HCT116 (cell line): ENCODE data around the gene PSMC3. TPM values are rescaled to one million over a fixed set of nuclear protein-coding genes. Genes with fewer than 3 reads are reported as not detected.

ENCODE experiments used
- ATAC-seq: fragments of 200-7000 bp; cut with Tn5 transposase; 2 replicates; pipeline ENCODE4 v1.9.1; 2020; ENCODE audit warnings: mild to moderate bottlenecking, moderate library complexity
- BruUV-seq: library from RNA; stranded (reverse); fragments of 400-500 nt; replicated peaks from 2 replicates; lab custom pipeline; 2021; lab: Mats Ljungman, UMichigan
- CTCF ChIA-PET: fragments of 300-600 bp; sonication (Branson Sonifier 250); formaldehyde crosslinking; loops from one replicate; lab custom pipeline; 2021; ENCODE audit warnings: antibody characterized with exemption; lab: Charles Lee
- POLR2A ChIA-PET: fragments of 300-600, 350-600 bp; sonication (Branson Sonifier 250); formaldehyde crosslinking; loops from one replicate; lab custom pipeline; 2021; ENCODE audit warnings: antibody characterized with exemption; lab: Charles Lee
- RAD21 ChIA-PET, 2 experiments: fragments of 300-600 bp; sonication (Branson Sonifier 250); formaldehyde crosslinking; loops; one replicate each; lab custom pipeline; 2023; ENCODE audit warnings: low total read pairs in 2 of 2; ENCODE audit not compliant: uncharacterized antibody in 2 of 2, unreplicated experiment in 2 of 2, low non-redundant PET in 1 of 2; lab: Charles Lee
- DNase-seq: peaks from one replicate; pipeline ENCODE4 v3.0.0-alpha.2; 2010; ENCODE audit warnings: low read depth, low spot score
- H2AFZ ChIP-seq: fragments of 200-600 bp; shearing (Covaris generic), sonication (generic); 2 replicates; pipeline ENCODE4 v1.6.1; 2017; ENCODE audit warnings: low read depth, mixed run types, mixed read lengths, antibody characterized with exemption, low read length; ENCODE audit not compliant: poor library complexity, severe bottlenecking
- H3K27ac ChIP-seq: 2 replicates; pipeline ENCODE4 v1.5.1; 2012; ENCODE audit warnings: low read depth, low read length
- H3K27me3 ChIP-seq: fragments of 200-600 bp; sonication (generic); 2 replicates; pipeline ENCODE4 v1.6.1; 2016; ENCODE audit warnings: mixed run types, low read length, mixed read lengths; ENCODE audit not compliant: insufficient read depth
- H3K36me3 ChIP-seq, 2 experiments: fragments of 200-500 bp in 1 of 2; fragments of 200-600 bp in 1 of 2; sonication (Bioruptor generic) in 1 of 2; sonication (generic) in 1 of 2; 2 replicates each; pipeline versions ENCODE4 v1.5.1 to v1.6.1; 2014 to 2016; ENCODE audit warnings: low read length in 2 of 2, inconsistent platforms in 1 of 2, mixed read lengths in 1 of 2, mixed run types in 1 of 2; ENCODE audit not compliant: insufficient read depth in 2 of 2, control insufficient read depth in 1 of 2
- H3K4me1 ChIP-seq, 2 experiments: fragments of 200-600 bp in 1 of 2; sonication (generic) in 1 of 2; 2 replicates each; pipeline versions ENCODE4 v1.5.1 to v1.6.1; 2012 to 2017; ENCODE audit warnings: low read length in 2 of 2, inconsistent platforms in 1 of 2, mild to moderate bottlenecking in 1 of 2, mixed read lengths in 1 of 2, mixed run types in 1 of 2, moderate library complexity in 1 of 2; ENCODE audit not compliant: insufficient read depth in 2 of 2, control insufficient read depth in 1 of 2
- H3K4me2 ChIP-seq: fragments of 200-600 bp; sonication (generic); 2 replicates; pipeline ENCODE4 v1.6.1; 2017; ENCODE audit warnings: mixed run types, low read length, mixed read lengths
- H3K4me3 ChIP-seq, 2 experiments: fragments of 200-600 bp in 1 of 2; sonication (generic) in 1 of 2; replicated peaks in 1 of 2; 2 replicates each; pipeline ENCODE4 v1.5.1; 2011 to 2016; ENCODE audit warnings: low read length in 2 of 2, control low read depth in 1 of 2, low read depth in 1 of 2, mild to moderate bottlenecking in 1 of 2, mixed read lengths in 1 of 2, mixed run types in 1 of 2
- H3K79me2 ChIP-seq: fragments of 200-600 bp; sonication (generic); 2 replicates; pipeline ENCODE4 v1.6.1; 2017; ENCODE audit warnings: mild to moderate bottlenecking, mixed run types, low read length, moderate library complexity, mixed read lengths; ENCODE audit not compliant: insufficient read depth
- H3K9ac ChIP-seq: fragments of 200-600 bp; sonication (generic); 2 replicates; pipeline ENCODE4 v1.6.1; 2016; ENCODE audit warnings: low read length, mixed read lengths
- H3K9me2 ChIP-seq: fragments of 200-600 bp; sonication (generic), shearing (Covaris generic); 2 replicates; pipeline ENCODE4 v1.6.1; 2017; ENCODE audit warnings: mixed run types, mild to moderate bottlenecking, moderate library complexity; ENCODE audit not compliant: insufficient read depth
- H3K9me3 ChIP-seq, 2 experiments: fragments of 200-500 bp in 1 of 2; fragments of 200-600 bp in 1 of 2; sonication (Bioruptor generic) in 1 of 2; sonication (generic) in 1 of 2; 2 replicates each; pipeline ENCODE4 v1.6.1; 2014 to 2017; ENCODE audit warnings: low read length in 2 of 2, mixed read lengths in 2 of 2, inconsistent platforms in 1 of 2, low read depth in 1 of 2, mild to moderate bottlenecking in 1 of 2, mixed run types in 1 of 2, moderate library complexity in 1 of 2; ENCODE audit not compliant: control insufficient read depth in 1 of 2, insufficient read depth in 1 of 2
- H4K20me1 ChIP-seq: fragments of 200-600 bp; sonication (generic), shearing (Covaris generic); 2 replicates; pipeline ENCODE4 v1.6.1; 2017; ENCODE audit warnings: mixed run types, mild to moderate bottlenecking, moderate library complexity; ENCODE audit not compliant: insufficient read depth
- CBX3 ChIP-seq: IDR thresholded peaks from 2 replicates; pipeline ENCODE4 v1.6.1; 2012; ENCODE audit warnings: low read depth
- CEBPB ChIP-seq: IDR thresholded peaks from 2 replicates; pipeline ENCODE4 v1.6.1; 2012; ENCODE audit warnings: low read depth
- EGR1 ChIP-seq: IDR thresholded peaks from 2 replicates; pipeline ENCODE4 v1.6.1; 2012; ENCODE audit warnings: low read depth
- EZH2phosphoT487 ChIP-seq: fragments of 200-600 bp; IDR thresholded peaks from 2 replicates; pipeline ENCODE4 v1.6.1; 2018; ENCODE audit warnings: antibody characterized with exemption, borderline replicate concordance
- FOSL1 ChIP-seq: IDR thresholded peaks from 2 replicates; pipeline ENCODE4 v1.6.1; 2012; ENCODE audit warnings: low read depth
- JUND ChIP-seq: IDR thresholded peaks from 2 replicates; pipeline ENCODE4 v1.6.1; 2012
- POLR2AphosphoS5 ChIP-seq: IDR thresholded peaks from 2 replicates; pipeline ENCODE4 v1.6.1; 2011; ENCODE audit warnings: mild to moderate bottlenecking, low read depth, low read length, moderate library complexity
- RAD21 ChIP-seq: IDR thresholded peaks from 2 replicates; pipeline ENCODE4 v1.6.1; 2012; ENCODE audit warnings: low read depth, mild to moderate bottlenecking
- SRF ChIP-seq: IDR thresholded peaks from 2 replicates; pipeline ENCODE4 v1.6.1; 2012; ENCODE audit warnings: low read depth
- TCF7L2 ChIP-seq: IDR thresholded peaks from 2 replicates; pipeline ENCODE4 v1.7.0; 2011; ENCODE audit warnings: borderline replicate concordance, inconsistent platforms; ENCODE audit not compliant: insufficient read depth, insufficient read length; ENCODE audit errors: extremely low read depth
- YY1 ChIP-seq: IDR thresholded peaks from 2 replicates; pipeline ENCODE4 v1.6.1; 2011; ENCODE audit warnings: low read length, low read depth, moderate library complexity, mild to moderate bottlenecking; ENCODE audit not compliant: insufficient replicate concordance; ENCODE audit errors: extremely low read depth
- ZNF274 ChIP-seq: fragments of 200-500 bp; sonication (Bioruptor generic); IDR thresholded peaks from 2 replicates; pipeline ENCODE4 v1.6.1; 2014; ENCODE audit warnings: mild to moderate bottlenecking, low read depth, low read length, inconsistent platforms
- intact Hi-C: fragments of 100-400 bp; cut with micrococcal nuclease; formaldehyde crosslinking; loops from 2 replicates; pipeline ENCODE4 v1.10.0; 2022
- total RNA-seq: library from RNA; stranded (reverse); gene quantifications from one replicate; pipeline ENCODE4 v1.2.1, GENCODE V29; 2021; ENCODE audit not compliant: unreplicated experiment
- TF ChIP-seq, protein P1 (sequence below): IDR thresholded peaks from 2 replicates; pipeline ENCODE4 v1.6.1; 2011; ENCODE audit warnings: mild to moderate bottlenecking, low read length, moderate library complexity; ENCODE audit not compliant: insufficient replicate concordance; ENCODE audit errors: extremely low read depth
- TF ChIP-seq, protein P2 (sequence below): IDR thresholded peaks from 2 replicates; pipeline ENCODE4 v1.6.1; 2012; ENCODE audit warnings: low read depth

Gene PSMC3
- total RNA-seq, 1 experiment from 2014 or later = 155 TPM

DNA sequence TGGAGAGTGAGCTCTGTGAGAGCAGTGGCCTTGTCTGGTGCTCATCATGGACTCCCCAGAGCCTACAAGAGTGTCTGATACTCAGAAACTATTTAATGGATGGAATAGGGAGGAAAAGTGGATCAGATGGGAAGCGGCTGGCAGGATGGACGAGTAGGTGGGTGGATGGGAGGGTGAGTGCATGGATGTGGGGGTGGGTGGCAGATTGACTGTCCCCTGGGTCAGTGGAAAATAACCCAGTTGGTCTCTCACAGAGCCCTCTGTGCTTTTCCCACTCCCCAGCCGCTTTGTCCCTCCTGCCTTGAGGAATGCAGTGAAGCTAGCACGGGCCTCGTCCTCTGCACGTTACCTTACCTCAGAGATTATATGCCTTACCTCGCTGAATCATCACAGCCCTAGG lies 53.8 kb downstream of the PSMC3 start:
- Histone ChIP-seq H4K20me1 (no peaks in the 10 kb centered on the region), H3K4me1 (peaks cover 11 to 29% of the 10 kb centered on the region in 2 experiments; a peak in 3 of 4 replicates), H3K4me3 (no peak overlapping the region), H3K27me3 (no peaks in the 10 kb centered on the region), H3K36me3 (no peaks in the 10 kb centered on the region), H3K9me3 (no peaks in the 10 kb centered on the region), H3K9me2 (no peaks in the 10 kb centered on the region), H3K4me2 (no peak overlapping the region), H3K79me2 (no peaks in the 10 kb centered on the region), H2AFZ (no peak overlapping the region), H3K9ac (no peak overlapping the region), H3K27ac (no peak overlapping the region)
- CTCF ChIA-PET = interaction anchor here (0.9 to 1.3 kb wide), 2 partner anchors 40 to 81 kb away, joined by 3 to 4 read pairs; no protein-coding TSS in a partner anchor
- no TSS peak for BruUV-seq
- no peak for TF ChIP-seq POLR2AphosphoS5
- TF ChIP-seq CBX3 = no peak
- no peak for TF ChIP-seq SRF
- TF ChIP-seq, protein P1, sequence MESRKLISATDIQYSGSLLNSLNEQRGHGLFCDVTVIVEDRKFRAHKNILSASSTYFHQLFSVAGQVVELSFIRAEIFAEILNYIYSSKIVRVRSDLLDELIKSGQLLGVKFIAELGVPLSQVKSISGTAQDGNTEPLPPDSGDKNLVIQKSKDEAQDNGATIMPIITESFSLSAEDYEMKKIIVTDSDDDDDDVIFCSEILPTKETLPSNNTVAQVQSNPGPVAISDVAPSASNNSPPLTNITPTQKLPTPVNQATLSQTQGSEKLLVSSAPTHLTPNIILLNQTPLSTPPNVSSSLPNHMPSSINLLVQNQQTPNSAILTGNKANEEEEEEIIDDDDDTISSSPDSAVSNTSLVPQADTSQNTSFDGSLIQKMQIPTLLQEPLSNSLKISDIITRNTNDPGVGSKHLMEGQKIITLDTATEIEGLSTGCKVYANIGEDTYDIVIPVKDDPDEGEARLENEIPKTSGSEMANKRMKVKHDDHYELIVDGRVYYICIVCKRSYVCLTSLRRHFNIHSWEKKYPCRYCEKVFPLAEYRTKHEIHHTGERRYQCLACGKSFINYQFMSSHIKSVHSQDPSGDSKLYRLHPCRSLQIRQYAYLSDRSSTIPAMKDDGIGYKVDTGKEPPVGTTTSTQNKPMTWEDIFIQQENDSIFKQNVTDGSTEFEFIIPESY = no peak
- TF ChIP-seq JUND = no peak
- TF ChIP-seq EZH2phosphoT487 = no peak
- no peak for TF ChIP-seq CEBPB
- no peak for TF ChIP-seq YY1
- no peak for TF ChIP-seq RAD21
- TF ChIP-seq, protein P2, sequence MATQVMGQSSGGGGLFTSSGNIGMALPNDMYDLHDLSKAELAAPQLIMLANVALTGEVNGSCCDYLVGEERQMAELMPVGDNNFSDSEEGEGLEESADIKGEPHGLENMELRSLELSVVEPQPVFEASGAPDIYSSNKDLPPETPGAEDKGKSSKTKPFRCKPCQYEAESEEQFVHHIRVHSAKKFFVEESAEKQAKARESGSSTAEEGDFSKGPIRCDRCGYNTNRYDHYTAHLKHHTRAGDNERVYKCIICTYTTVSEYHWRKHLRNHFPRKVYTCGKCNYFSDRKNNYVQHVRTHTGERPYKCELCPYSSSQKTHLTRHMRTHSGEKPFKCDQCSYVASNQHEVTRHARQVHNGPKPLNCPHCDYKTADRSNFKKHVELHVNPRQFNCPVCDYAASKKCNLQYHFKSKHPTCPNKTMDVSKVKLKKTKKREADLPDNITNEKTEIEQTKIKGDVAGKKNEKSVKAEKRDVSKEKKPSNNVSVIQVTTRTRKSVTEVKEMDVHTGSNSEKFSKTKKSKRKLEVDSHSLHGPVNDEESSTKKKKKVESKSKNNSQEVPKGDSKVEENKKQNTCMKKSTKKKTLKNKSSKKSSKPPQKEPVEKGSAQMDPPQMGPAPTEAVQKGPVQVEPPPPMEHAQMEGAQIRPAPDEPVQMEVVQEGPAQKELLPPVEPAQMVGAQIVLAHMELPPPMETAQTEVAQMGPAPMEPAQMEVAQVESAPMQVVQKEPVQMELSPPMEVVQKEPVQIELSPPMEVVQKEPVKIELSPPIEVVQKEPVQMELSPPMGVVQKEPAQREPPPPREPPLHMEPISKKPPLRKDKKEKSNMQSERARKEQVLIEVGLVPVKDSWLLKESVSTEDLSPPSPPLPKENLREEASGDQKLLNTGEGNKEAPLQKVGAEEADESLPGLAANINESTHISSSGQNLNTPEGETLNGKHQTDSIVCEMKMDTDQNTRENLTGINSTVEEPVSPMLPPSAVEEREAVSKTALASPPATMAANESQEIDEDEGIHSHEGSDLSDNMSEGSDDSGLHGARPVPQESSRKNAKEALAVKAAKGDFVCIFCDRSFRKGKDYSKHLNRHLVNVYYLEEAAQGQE = no peak
- no peak for TF ChIP-seq TCF7L2
- TF ChIP-seq FOSL1 = no peak
- TF ChIP-seq ZNF274 = no peak
- no peak for TF ChIP-seq EGR1
- POLR2A ChIA-PET = no interaction called here
- intact Hi-C loops = loop anchor here (5.0 kb wide), 2 partner anchors 245 to 480 kb away; no protein-coding TSS in a partner anchor
- DNase-seq = no peak
- RAD21 ChIA-PET = interaction anchor here in 1 of 2 experiments (0.5 kb wide), 1 partner anchor 81 kb away, joined by 3 read pairs; no protein-coding TSS in a partner anchor
- ATAC-seq = no peak
